Measurements from ENCODE around the gene SNX25.
"Not testable (repeated sequence)": the region's sequence is repeated elsewhere in the genome, so short reads cannot be mapped to it uniquely, and the experiment has no call there.

SNX25 gene

GRCh38 chr4:185229021-185229818 is 19.8 kb downstream of the SNX25 start:
- DNase-seq (ENCODE audit: extremely low read depth in 1 of 2, low read depth in 1 of 2), result no peak

- DNase-seq (ENCODE audit: extremely low read depth in 1 of 2, low read depth in 1 of 2), result no peak
These were observed 23.0 kb downstream of the SNX25 start for GRCh38 chr4:185232370-185232769.

- no peak for DNase-seq (ENCODE audit: extremely low read depth in 1 of 2, low read depth in 1 of 2)
These were observed 25.9 kb downstream of the SNX25 start for GRCh38 chr4:185235119-185235842.

GRCh38 chr4:185235843-185236503 is 26.6 kb downstream of the SNX25 start:
- DNase-seq (ENCODE audit: extremely low read depth in 1 of 2, low read depth in 1 of 2), result no peak

- DNase-seq (ENCODE audit: extremely low read depth in 1 of 2, low read depth in 1 of 2), result no peak
These were observed 27.8 kb downstream of the SNX25 start for GRCh38 chr4:185237175-185237574.

- no peak for DNase-seq (ENCODE audit: extremely low read depth in 1 of 2, low read depth in 1 of 2)
These were observed 28.9 kb downstream of the SNX25 start for GRCh38 chr4:185238215-185238681.

GRCh38 chr4:185238750-185239149 is 29.4 kb downstream of the SNX25 start:
- DNase-seq (ENCODE audit: extremely low read depth in 1 of 2, low read depth in 1 of 2), result no peak

GRCh38 chr4:185240486-185240885 is 31.1 kb downstream of the SNX25 start:
- not testable (repeated sequence) for DNase-seq (ENCODE audit: extremely low read depth in 1 of 2, low read depth in 1 of 2)

- no peak for DNase-seq (ENCODE audit: extremely low read depth in 1 of 2, low read depth in 1 of 2)
These were observed 33.5 kb downstream of the SNX25 start for GRCh38 chr4:185242749-185243533.

- no peak for DNase-seq (ENCODE audit: extremely low read depth in 1 of 2, low read depth in 1 of 2)
These were observed 34.5 kb downstream of the SNX25 start for GRCh38 chr4:185243879-185244278.

- no peak for DNase-seq (ENCODE audit: extremely low read depth in 1 of 2, low read depth in 1 of 2)
These were observed 35.4 kb downstream of the SNX25 start for GRCh38 chr4:185244763-185245162.

GRCh38 chr4:185246453-185246852 is 37.1 kb downstream of the SNX25 start:
- no peak for DNase-seq (ENCODE audit: extremely low read depth in 1 of 2, low read depth in 1 of 2)

GRCh38 chr4:185247151-185247550 is 37.8 kb downstream of the SNX25 start:
- no peak for DNase-seq (ENCODE audit: extremely low read depth in 1 of 2, low read depth in 1 of 2)

- DNase-seq (ENCODE audit: extremely low read depth in 1 of 2, low read depth in 1 of 2), result no peak
These were observed 39.1 kb downstream of the SNX25 start for GRCh38 chr4:185248393-185249039.

- no peak for DNase-seq (ENCODE audit: extremely low read depth in 1 of 2, low read depth in 1 of 2)
These were observed 39.7 kb downstream of the SNX25 start for GRCh38 chr4:185249105-185249504.

- DNase-seq (ENCODE audit: extremely low read depth in 1 of 2, low read depth in 1 of 2), result no peak
These were observed 45.0 kb downstream of the SNX25 start for GRCh38 chr4:185254434-185254833.

GRCh38 chr4:185255868-185256267 is 46.5 kb downstream of the SNX25 start:
- no peak for DNase-seq (ENCODE audit: extremely low read depth in 1 of 2, low read depth in 1 of 2)

- no peak for DNase-seq (ENCODE audit: extremely low read depth in 1 of 2, low read depth in 1 of 2)
These were observed 47.0 kb downstream of the SNX25 start for GRCh38 chr4:185256446-185256845.

- DNase-seq (ENCODE audit: extremely low read depth in 1 of 2, low read depth in 1 of 2), result no peak
These were observed 47.7 kb downstream of the SNX25 start for GRCh38 chr4:185257086-185257485.

- no peak for DNase-seq (ENCODE audit: extremely low read depth in 1 of 2, low read depth in 1 of 2)
These were observed 48.3 kb downstream of the SNX25 start for GRCh38 chr4:185257694-185258093.

Measured in activated CD8-positive, alpha-beta memory T cell treated with anti-CD3 and anti-CD28 coated beads for 1 hour (primary cell).